GM12872 (cell line): ENCODE data around the gene ZFAND3.
A peak's percentile ranks its signal among the peaks of the same experiment; 100 is the strongest.

Experiments
- TF ChIP-seq, protein P1 (sequence below): IDR thresholded peaks from 3 replicates; pipeline ENCODE4 v1.5.1; 2011; ENCODE audit warnings: low read depth, mild to moderate bottlenecking, low read length, moderate library complexity; ENCODE audit not compliant: insufficient read depth

Gene ZFAND3

DNA sequence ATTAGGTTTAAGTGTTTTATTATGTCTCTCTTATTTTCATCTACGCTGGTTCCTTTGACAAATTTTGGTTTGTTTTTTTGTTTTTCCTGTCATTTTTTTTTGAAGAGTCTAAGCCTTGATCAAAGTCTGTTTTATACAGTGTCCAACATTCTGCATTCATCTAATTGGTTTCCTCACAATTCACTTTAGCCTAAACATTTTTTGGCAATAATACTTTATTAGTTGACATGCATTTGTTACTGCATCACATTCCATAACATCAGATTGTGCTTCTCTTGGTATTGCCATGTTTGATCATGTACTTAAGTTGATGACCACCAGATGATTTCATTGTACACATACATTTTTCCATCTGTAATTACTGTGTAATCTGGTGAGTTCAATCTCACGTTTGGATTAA lies 173.2 kb downstream of the ZFAND3 start:
- TF ChIP-seq, protein P1, sequence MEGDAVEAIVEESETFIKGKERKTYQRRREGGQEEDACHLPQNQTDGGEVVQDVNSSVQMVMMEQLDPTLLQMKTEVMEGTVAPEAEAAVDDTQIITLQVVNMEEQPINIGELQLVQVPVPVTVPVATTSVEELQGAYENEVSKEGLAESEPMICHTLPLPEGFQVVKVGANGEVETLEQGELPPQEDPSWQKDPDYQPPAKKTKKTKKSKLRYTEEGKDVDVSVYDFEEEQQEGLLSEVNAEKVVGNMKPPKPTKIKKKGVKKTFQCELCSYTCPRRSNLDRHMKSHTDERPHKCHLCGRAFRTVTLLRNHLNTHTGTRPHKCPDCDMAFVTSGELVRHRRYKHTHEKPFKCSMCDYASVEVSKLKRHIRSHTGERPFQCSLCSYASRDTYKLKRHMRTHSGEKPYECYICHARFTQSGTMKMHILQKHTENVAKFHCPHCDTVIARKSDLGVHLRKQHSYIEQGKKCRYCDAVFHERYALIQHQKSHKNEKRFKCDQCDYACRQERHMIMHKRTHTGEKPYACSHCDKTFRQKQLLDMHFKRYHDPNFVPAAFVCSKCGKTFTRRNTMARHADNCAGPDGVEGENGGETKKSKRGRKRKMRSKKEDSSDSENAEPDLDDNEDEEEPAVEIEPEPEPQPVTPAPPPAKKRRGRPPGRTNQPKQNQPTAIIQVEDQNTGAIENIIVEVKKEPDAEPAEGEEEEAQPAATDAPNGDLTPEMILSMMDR = no peak

DNA sequence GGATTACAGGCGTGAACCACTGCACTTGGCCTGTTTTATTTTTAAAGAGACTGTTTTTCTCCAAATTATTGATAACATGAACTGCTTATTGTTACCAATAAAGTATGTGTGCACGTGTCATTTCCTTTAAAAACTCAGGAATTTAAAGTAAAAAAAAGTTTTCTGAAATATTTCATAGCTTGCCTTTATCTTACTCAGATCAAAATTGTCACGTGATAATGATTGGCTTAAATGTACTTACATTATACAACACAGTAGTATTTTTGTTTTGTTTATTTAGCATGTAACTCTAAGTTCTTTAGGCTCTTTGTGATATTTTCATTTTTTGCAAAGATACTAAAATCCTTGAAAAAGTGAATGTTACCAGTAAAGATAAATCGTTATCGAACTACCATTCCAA lies 174.1 kb downstream of the ZFAND3 start:
- TF ChIP-seq, protein P1 = no peak

DNA sequence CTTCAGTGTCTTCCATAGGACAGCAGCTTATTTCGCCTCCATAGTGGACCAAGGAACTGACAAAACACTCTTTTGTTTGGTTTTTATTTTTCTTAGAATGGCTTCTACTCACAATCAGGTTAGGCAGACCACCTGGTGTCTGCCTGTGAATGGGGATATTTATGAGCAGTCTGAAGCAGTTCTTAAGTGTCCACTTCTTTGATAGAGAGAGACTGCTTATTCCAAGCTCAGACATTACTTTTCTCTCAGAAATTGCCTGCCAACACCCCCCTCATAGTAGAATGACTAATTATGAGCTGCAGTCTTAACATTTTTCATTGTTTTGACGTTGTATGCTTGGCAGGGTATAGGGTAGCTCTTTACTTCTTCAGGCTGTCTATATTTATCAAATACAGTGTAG lies 174.7 kb downstream of the ZFAND3 start:
- TF ChIP-seq, protein P1 = no peak

DNA sequence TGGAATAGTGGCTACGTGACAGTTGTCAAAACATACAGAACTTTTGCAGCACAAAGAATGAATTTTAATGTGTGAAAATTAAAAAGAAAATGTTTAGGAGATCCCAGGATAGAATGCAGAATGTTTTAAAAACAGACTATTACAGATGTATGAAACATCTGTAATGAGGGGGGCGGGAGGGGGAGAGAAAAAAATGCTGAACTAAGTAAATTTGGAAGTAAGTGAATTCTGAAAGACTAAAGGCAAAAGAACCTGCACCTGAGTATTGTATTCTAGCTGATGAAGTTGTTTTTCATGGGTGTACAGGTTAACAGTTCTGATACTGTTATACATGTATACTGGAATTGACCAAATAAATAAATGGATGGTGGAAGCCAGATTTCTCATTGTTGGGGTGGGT lies 178.8 kb downstream of the ZFAND3 start:
- TF ChIP-seq, protein P1 = no peak

DNA sequence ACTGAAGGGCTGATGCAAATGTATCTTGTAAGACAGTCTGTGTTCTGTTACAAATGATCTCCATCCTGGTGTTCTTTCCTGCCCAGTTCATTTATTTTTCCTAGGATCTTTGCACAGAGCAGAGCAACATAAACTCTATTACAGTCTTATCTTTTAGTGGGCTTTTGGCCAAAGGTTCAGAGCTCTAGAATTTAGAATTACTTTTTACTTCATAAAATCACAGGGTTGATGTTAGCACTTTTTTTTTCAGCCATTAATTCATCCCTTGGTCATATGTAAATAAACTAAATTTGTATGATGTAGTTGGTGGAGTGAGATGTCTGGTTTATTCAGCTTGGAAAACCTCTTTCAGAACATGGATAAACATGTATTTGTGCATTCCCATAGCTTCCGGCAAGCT lies 181.9 kb downstream of the ZFAND3 start:
- TF ChIP-seq, protein P1 = no peak

DNA sequence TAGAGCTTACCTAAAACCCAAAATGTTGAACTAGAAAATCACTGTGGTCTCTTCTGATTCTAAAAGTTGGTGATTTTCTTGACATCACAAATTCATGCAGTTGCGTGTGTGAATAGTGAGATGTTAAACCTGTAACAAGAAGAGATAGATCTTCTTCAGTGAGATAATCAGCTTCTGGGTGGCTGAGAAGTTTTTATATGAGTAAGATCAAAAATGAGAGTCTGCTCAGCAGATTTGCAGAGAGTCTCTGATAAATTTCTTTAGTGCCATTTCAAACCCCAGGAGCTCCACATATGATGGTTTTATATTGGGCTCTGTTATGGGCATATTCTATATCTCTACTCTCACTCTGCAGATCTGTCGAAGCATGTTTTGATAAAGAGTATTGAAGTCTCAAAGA lies 185.4 kb downstream of the ZFAND3 start:
- TF ChIP-seq, protein P1 = no peak

DNA sequence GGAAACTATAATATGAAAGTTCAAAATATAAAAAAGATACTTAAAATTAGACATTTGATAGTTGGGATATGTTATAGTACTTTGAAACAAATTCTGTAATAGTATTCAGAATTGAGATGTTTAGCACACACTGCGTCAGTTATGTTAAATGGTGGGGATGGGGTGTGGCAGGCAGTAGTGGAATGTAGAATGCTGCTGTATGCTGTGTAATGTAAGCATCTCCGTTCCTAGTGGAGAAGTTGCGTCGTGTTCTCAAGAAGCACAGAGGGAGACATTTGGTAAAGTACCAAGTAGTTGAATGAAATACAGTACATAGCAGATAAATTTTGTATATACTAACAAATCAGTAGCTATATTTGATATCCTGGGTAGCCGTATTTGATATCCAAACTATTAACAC lies 192.4 kb downstream of the ZFAND3 start:
- TF ChIP-seq, protein P1 = no peak

DNA sequence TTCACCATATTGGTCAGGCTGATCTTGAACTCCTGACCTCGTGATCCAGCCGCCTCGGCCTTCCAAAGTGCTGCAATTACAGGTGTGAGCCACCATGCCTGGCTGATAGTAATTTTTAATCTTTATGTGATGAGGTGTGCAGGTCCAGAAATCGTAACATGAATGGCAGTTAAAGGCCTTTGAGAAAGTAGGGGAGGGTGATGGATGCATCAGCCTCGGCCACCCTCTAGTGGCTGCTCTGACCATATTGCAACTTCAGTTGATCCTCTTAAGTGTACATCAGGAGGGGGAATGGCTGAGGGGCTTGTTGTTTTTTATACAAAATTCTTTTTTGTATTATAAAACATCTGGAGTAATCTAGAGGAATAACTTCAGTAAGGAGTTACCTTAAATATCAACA lies 193.0 kb downstream of the ZFAND3 start:
- TF ChIP-seq, protein P1 = peak; percentile 81
